ENCODE results near the gene SDHAF3.

DNA sequence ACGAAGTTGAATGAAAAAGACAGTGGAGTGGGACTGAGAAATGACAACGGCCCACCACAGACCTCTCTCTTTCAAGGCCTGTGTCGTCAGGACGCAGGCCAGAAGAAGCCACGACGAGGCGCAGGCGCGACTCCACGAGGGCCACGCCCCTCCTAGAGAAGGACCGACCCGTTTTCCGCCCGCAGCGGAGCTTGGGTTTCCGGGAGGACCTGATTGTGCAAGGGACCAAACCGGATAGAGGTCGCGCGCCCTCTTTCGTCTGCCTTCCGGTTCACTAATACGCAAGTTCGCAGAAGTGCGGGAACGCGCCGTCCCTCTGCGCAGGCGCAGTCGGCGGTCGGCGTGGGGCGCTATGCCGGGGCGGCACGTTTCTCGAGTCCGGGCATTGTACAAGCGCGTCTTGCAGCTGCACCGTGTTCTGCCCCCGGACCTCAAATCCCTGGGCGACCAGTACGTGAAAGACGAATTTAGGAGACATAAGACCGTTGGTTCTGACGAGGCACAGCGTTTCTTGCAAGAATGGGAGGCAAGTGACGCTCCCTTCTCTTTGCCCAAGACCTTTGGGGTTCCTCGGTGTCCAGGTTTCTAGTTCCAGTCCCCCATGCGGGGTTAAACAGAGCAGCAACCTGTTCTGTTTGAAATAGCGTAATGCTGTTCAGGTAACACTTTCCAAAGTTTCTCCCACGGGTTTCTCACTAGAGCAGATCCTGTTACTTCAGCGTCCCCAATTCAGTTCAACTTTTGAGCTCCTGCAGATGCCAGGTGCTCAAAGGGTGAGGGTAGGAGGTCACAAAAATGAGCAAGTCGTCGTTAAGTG lies at the start of gene SDHAF3:
- TF ChIP-seq, protein P1, sequence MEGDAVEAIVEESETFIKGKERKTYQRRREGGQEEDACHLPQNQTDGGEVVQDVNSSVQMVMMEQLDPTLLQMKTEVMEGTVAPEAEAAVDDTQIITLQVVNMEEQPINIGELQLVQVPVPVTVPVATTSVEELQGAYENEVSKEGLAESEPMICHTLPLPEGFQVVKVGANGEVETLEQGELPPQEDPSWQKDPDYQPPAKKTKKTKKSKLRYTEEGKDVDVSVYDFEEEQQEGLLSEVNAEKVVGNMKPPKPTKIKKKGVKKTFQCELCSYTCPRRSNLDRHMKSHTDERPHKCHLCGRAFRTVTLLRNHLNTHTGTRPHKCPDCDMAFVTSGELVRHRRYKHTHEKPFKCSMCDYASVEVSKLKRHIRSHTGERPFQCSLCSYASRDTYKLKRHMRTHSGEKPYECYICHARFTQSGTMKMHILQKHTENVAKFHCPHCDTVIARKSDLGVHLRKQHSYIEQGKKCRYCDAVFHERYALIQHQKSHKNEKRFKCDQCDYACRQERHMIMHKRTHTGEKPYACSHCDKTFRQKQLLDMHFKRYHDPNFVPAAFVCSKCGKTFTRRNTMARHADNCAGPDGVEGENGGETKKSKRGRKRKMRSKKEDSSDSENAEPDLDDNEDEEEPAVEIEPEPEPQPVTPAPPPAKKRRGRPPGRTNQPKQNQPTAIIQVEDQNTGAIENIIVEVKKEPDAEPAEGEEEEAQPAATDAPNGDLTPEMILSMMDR (IDR thresholded peaks at IDR 0.05) = peak; percentile 44
- TF ChIP-seq ZFX (IDR thresholded peaks at IDR 0.05; ENCODE audit: borderline replicate concordance) = no peak
